Trophoblast cell (in vitro differentiated cells and primary cell): Measurements from ENCODE around the gene XXYLT1.

Experiments
- DNase-seq, 2 donors: peaks; one replicate each; pipeline ENCODE4 v3.0.0-alpha.2; 2016
- H2AFZ ChIP-seq: 2 replicates; pipeline ENCODE4 v1.6.1; 2013; ENCODE audit warnings: low read length, moderate library complexity, mild to moderate bottlenecking; ENCODE audit not compliant: insufficient read depth, poor library complexity
- H2AK5ac ChIP-seq: 2 replicates; pipeline ENCODE4 v1.6.1; 2013; ENCODE audit warnings: mild to moderate bottlenecking, low read length
- H2BK120ac ChIP-seq: 2 replicates; pipeline ENCODE4 v1.6.1; 2013; ENCODE audit warnings: low read length, mild to moderate bottlenecking, moderate library complexity; ENCODE audit not compliant: insufficient read depth, poor library complexity
- H2BK12ac ChIP-seq: 2 replicates; pipeline ENCODE4 v1.6.1; 2013; ENCODE audit warnings: mild to moderate bottlenecking, low read length, moderate library complexity
- H2BK5ac ChIP-seq: 2 replicates; pipeline ENCODE4 v1.6.1; 2013; ENCODE audit warnings: low read length, low read depth, moderate library complexity, mild to moderate bottlenecking; ENCODE audit not compliant: poor library complexity
- H3K14ac ChIP-seq: 2 replicates; pipeline ENCODE4 v1.6.1; 2013; ENCODE audit warnings: mild to moderate bottlenecking, low read length
- H3K18ac ChIP-seq: 2 replicates; pipeline ENCODE4 v1.6.1; 2013; ENCODE audit warnings: mild to moderate bottlenecking, low read length
- H3K23ac ChIP-seq: 2 replicates; pipeline ENCODE4 v1.6.1; 2013; ENCODE audit warnings: low read length
- H3K27ac ChIP-seq: 2 replicates; pipeline ENCODE4 v1.5.1; 2013; ENCODE audit warnings: low read depth, mild to moderate bottlenecking, inconsistent platforms, low read length, moderate library complexity
- H3K27me3 ChIP-seq: 2 replicates; pipeline ENCODE4 v1.6.1; 2013; ENCODE audit warnings: inconsistent platforms, mild to moderate bottlenecking, low read length, moderate library complexity; ENCODE audit not compliant: insufficient read depth
- H3K36me3 ChIP-seq, 2 experiments: 1 replicate in 1 of 2; 2 replicates in 1 of 2; pipeline ENCODE4 v1.6.1; 2013; ENCODE audit warnings: low read length in 2 of 2, mild to moderate bottlenecking in 2 of 2, moderate library complexity in 1 of 2; ENCODE audit not compliant: insufficient read depth in 2 of 2, control insufficient read depth in 1 of 2
- H3K4ac ChIP-seq: 2 replicates; pipeline ENCODE4 v1.6.1; 2013; ENCODE audit warnings: low read depth, mild to moderate bottlenecking, low read length, moderate library complexity
- H3K4me1 ChIP-seq, 2 experiments: 1 replicate in 1 of 2; 2 replicates in 1 of 2; pipeline ENCODE4 v1.6.1; 2013; ENCODE audit warnings: low read length in 2 of 2, mild to moderate bottlenecking in 2 of 2, moderate library complexity in 1 of 2; ENCODE audit not compliant: insufficient read depth in 2 of 2, control insufficient read depth in 1 of 2
- H3K4me2 ChIP-seq: 2 replicates; pipeline ENCODE4 v1.6.1; 2013; ENCODE audit warnings: inconsistent platforms, mild to moderate bottlenecking, low read length, moderate library complexity
- H3K4me3 ChIP-seq: 2 replicates; pipeline ENCODE4 v1.5.1; 2013; ENCODE audit warnings: mild to moderate bottlenecking, low read depth, low read length, inconsistent platforms
- H3K79me1 ChIP-seq: one replicate; pipeline ENCODE4 v1.6.1; 2013; ENCODE audit warnings: low read length
- H3K79me2 ChIP-seq: 2 replicates; pipeline ENCODE4 v1.6.1; 2013; ENCODE audit warnings: low read length, mild to moderate bottlenecking; ENCODE audit not compliant: control insufficient read depth, insufficient read depth, poor library complexity
- H3K9ac ChIP-seq: 2 replicates; pipeline ENCODE4 v1.6.1; 2013; ENCODE audit warnings: mild to moderate bottlenecking, low read length
- H3K9me3 ChIP-seq: 2 replicates; pipeline ENCODE4 v1.6.1; 2013; ENCODE audit warnings: low read depth, mild to moderate bottlenecking, control low read depth, inconsistent platforms, low read length; ENCODE audit not compliant: insufficient read depth
- H4K12ac ChIP-seq: 2 replicates; pipeline ENCODE4 v1.6.1; 2013; ENCODE audit warnings: low read depth, mild to moderate bottlenecking, low read length, moderate library complexity
- H4K8ac ChIP-seq: 2 replicates; pipeline ENCODE4 v1.6.1; 2013; ENCODE audit warnings: low read depth, mild to moderate bottlenecking, low read length, moderate library complexity
- H4K91ac ChIP-seq: one replicate; pipeline ENCODE4 v1.6.1; 2013; ENCODE audit warnings: low read depth, mild to moderate bottlenecking, low read length, moderate library complexity
- WGBS: extraction: QIAGEN DNeasy Blood & Tissue Kit; methylation state at CpG from one replicate; pipeline ENCODE4 v1.1.7; 2013; ENCODE audit warnings: missing lambda C conversion rate; ENCODE audit not compliant: insufficient read length, insufficient coverage; ENCODE audit errors: extremely low coverage; 5-methylcytosine and 5-hydroxymethylcytosine counted together

Gene XXYLT1

DNA sequence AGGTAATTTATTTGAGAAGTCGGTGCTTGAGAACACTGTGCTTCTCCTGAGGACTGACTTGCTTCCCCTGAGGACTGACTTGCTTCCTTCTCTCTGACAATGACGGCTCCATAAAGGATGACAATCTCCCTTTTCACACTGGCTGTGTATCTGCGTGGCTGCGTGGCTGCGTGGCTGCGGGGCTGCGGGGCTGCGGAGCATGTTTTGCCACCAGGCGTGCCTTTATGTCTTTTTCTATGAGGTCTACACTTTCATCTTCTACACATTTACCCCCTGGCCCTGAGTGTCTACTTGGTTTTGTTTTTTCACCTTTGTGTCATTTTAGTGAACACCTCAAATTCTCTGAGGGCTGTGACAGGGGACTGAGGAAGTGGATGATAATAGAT is 89.9 kb downstream of the XXYLT1 start:
- Histone ChIP-seq H2BK5ac (no peak overlapping the region), H3K9me3 (no peaks in the 10 kb centered on the region), H2BK120ac (no peak overlapping the region), H2BK12ac (no peak overlapping the region), H3K36me3 (no peaks in the 10 kb centered on the region), H2AK5ac (no peak overlapping the region), H3K79me2 (no peaks in the 10 kb centered on the region), H4K91ac (no peak overlapping the region), H2AFZ (no peak overlapping the region), H4K12ac (no peak overlapping the region), H3K79me1 (peaks cover 6% of the 10 kb centered on the region), H3K27me3 (no peaks in the 10 kb centered on the region), H3K4me1 (peaks cover 14 to 24% of the 10 kb centered on the region in 2 experiments), H3K14ac (no peak overlapping the region), H4K8ac (no peak overlapping the region), H3K4me2 (no peak overlapping the region), H3K23ac (no peak overlapping the region), H3K9ac (no peak overlapping the region), H3K4me3 (no peak overlapping the region), H3K18ac (no peak overlapping the region), H3K4ac (no peak overlapping the region), H3K27ac (no peak overlapping the region)
- no CpG with 5 or more reads among the region's 9 CpGs for WGBS
- no peak for DNase-seq

- no peak overlapping the region for H3K18ac ChIP-seq
- no peaks in the 10 kb centered on the region for H3K27me3 ChIP-seq
- no peak overlapping the region for H2BK120ac ChIP-seq
- no peak overlapping the region for H2BK5ac ChIP-seq
- H3K4me3 ChIP-seq: no peak overlapping the region
- H2AFZ ChIP-seq: no peak overlapping the region
- no peak overlapping the region for H3K4me2 ChIP-seq
- no peaks in the 10 kb centered on the region for H3K36me3 ChIP-seq
- H4K91ac ChIP-seq: no peak overlapping the region
- H3K4ac ChIP-seq: no peak overlapping the region
- no peak overlapping the region for H4K8ac ChIP-seq
- H3K27ac ChIP-seq: no peak overlapping the region
- H2AK5ac ChIP-seq: no peak overlapping the region
- no peaks in the 10 kb centered on the region for H3K9me3 ChIP-seq
- peaks cover 10 to 21% of the 10 kb centered on the region in 2 experiments for H3K4me1 ChIP-seq
- H2BK12ac ChIP-seq: no peak overlapping the region
- no peak overlapping the region for H3K14ac ChIP-seq
- no peaks in the 10 kb centered on the region for H3K79me2 ChIP-seq
- H4K12ac ChIP-seq: no peak overlapping the region
- H3K23ac ChIP-seq: no peak overlapping the region
- WGBS: no CpG with 5 or more reads among the region's 17 CpGs
- no peak overlapping the region for H3K9ac ChIP-seq
- DNase-seq: no peak
- peaks cover 3% of the 10 kb centered on the region for H3K79me1 ChIP-seq
Observed at GRCh38 chr3:195180490-195181112, 90.4 kb downstream of the XXYLT1 start.

DNA sequence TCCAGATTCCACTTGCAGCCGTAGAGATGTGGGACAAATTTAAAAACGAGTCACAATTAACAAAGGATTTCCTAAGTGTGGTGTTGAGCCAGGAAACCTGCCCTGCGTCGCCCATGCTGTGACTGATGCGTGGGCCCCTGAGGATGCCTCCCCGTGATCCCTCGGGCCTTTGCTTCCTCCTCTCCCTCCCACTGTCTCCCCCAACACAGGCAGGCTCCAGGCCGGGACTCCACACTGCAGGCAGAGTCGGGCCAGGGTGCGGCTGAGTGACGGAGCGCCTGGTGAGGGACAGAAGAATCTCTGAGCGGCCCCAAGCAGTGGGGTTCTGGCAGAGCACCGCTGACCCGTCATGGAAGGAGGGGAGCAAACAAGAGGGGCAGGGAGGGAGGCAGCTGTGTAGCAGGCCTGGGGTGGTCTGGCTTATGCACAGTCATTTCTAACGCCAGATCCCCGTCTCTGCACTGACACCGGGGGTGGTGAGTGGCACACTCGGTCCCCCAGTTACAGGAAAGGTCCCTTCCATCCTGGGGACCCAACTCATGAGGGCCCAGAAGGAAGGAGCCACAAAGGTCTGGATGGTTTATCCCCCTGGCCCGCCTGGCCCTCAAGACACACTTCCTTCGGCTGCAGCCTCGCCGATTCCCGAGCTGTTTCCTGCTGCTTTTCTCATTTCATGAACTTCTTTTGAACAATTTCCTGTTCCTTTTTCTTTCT is 91.0 kb downstream of the XXYLT1 start:
- Histone ChIP-seq H2AK5ac (peak overlapping the region; percentile 16), H3K4me1 (peaks cover 8 to 20% of the 10 kb centered on the region in 2 experiments), H2BK120ac (no peak overlapping the region), H3K4ac (no peak overlapping the region), H3K79me1 (peaks cover 3% of the 10 kb centered on the region), H3K23ac (no peak overlapping the region), H3K14ac (peak overlapping the region; percentile 15), H3K27ac (no peak overlapping the region), H3K36me3 (no peaks in the 10 kb centered on the region), H3K4me3 (no peak overlapping the region), H2AFZ (peak overlapping the region; percentile 24), H4K8ac (peak overlapping the region; percentile 6), H4K12ac (peak overlapping the region; percentile 4), H3K9me3 (no peaks in the 10 kb centered on the region), H2BK5ac (no peak overlapping the region), H3K4me2 (no peak overlapping the region), H2BK12ac (no peak overlapping the region), H3K27me3 (no peaks in the 10 kb centered on the region), H4K91ac (no peak overlapping the region), H3K79me2 (no peaks in the 10 kb centered on the region), H3K18ac (peak overlapping the region; percentile 30), H3K9ac (no peak overlapping the region)
- no peak for DNase-seq
- no CpG with 5 or more reads among the region's 24 CpGs for WGBS

DNA sequence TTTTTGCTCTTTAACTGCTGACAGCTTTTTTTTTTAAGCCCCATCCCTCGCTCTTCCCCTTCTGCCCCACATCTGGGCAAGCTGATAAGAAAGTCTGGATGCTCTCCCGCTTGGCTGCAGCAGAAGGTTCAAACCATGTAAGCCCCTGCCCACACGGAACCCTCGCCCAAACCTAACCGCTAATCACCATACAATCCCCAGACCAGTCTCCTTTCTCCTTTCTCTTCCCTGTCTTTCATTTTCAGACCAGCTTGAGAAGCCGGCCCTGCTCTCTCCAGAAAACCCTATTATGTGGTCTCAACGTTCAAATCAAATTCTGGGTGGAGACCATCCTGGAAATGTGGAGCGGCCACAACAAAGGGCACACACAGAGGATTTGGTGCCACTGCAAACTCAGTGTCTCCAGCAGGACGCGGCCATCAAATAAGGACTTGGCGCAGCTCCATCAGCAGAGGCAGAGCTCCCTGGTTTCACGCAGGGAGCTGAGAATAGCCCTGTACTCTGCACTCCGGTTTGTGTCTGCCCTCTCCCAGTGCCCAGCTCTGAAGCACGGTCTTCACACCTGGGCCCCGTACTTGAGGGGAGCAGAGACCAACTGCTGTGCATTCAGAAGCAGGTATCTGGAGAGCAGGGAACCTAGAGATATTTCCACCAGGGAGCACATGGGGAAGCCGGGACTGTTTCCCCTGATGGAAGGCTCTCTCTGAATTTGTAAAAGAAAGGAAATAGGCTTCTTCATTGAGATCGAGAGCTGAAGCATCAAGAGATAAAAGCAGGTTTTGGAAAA is 92.6 kb downstream of the XXYLT1 start:
- Histone ChIP-seq H4K8ac (no peak overlapping the region), H3K36me3 (no peaks in the 10 kb centered on the region), H2BK5ac (no peak overlapping the region), H3K4me2 (no peak overlapping the region), H3K14ac (no peak overlapping the region), H4K12ac (no peak overlapping the region), H2BK120ac (no peak overlapping the region), H3K9me3 (no peaks in the 10 kb centered on the region), H3K27ac (no peak overlapping the region), H2BK12ac (no peak overlapping the region), H3K9ac (no peak overlapping the region), H3K27me3 (no peaks in the 10 kb centered on the region), H3K4me3 (no peak overlapping the region), H3K79me2 (no peaks in the 10 kb centered on the region), H2AFZ (no peak overlapping the region), H3K4me1 (peaks cover 4 to 16% of the 10 kb centered on the region in 2 experiments), H4K91ac (no peak overlapping the region), H3K18ac (no peak overlapping the region), H3K4ac (no peak overlapping the region), H2AK5ac (no peak overlapping the region), H3K79me1 (no peaks in the 10 kb centered on the region), H3K23ac (no peak overlapping the region)
- DNase-seq: no peak
- WGBS: no CpG with 5 or more reads among the region's 17 CpGs
